Mucosa of descending colon (tissue), 3 donors: ENCODE results near the gene BOC. TPM values are rescaled to one million over a fixed set of nuclear protein-coding genes. Genes with fewer than 3 reads are reported as not detected.

ENCODE experiments used
- ATAC-seq: fragments of 200-7000 bp; cut with Tn5 transposase; one replicate; pipeline ENCODE4 v1.9.1; 2020; ENCODE audit warnings: mild to moderate bottlenecking, moderate library complexity
- DNase-seq, 3 donors: peaks; one replicate each; pipeline ENCODE4 v3.0.0-alpha.2; 2020
- H3K36me3 ChIP-seq: fragments of 200-600 bp; one replicate; pipeline ENCODE4 v1.8.0; 2021; ENCODE audit warnings: low read depth, mild to moderate bottlenecking
- H3K4me1 ChIP-seq: fragments of 200-600 bp; one replicate; pipeline ENCODE4 v1.8.0; 2021; ENCODE audit warnings: low read depth, mild to moderate bottlenecking
- H3K4me3 ChIP-seq: fragments of 200-600 bp; one replicate; pipeline ENCODE4 v1.8.0; 2021; ENCODE audit warnings: mild to moderate bottlenecking
- H3K9me3 ChIP-seq: fragments of 200-600 bp; one replicate; pipeline ENCODE4 v1.8.0; 2021; ENCODE audit warnings: mild to moderate bottlenecking
- CTCF ChIP-seq: fragments of 200-600 bp; IDR thresholded peaks from one replicate; pipeline ENCODE4 v1.8.0; 2022; ENCODE audit warnings: antibody characterized with exemption, mild to moderate bottlenecking
- intact Hi-C, 2 donors: fragments of 100-400 bp; cut with DNase I in 1 of 2; cut with micrococcal nuclease in 1 of 2; formaldehyde crosslinking; loops; one replicate each; pipeline versions ENCODE4 v1.11.0 to v1.11.1; 2022; cut with DNase I, micrococcal nuclease
- total RNA-seq, 3 donors: library from RNA; stranded (reverse); fragmentation: NEBNext Ultra II Directional in 2 of 3; extraction: Animal tissue kit (Norgen Biotek cat#: 25700) in 2 of 3; gene quantifications; one replicate each; pipeline versions ENCODE4 v1.2.1 to v1.2.4, GENCODE V29; 2021 to 2023
- donor health status: DM: no; HTN: no; CAD: no; lungs with moderate emphysema.
- donor health status: DM: no; HTN: no; CAD: no.
- donor health status: DM: no; HTN: yes; CAD: no.

BOC gene
- total RNA-seq, 3 donors from 2014 or later: 4.9 to 70.9 (median 12.1) TPM

- intact Hi-C loops: loop anchor here in 1 of 2 donors (10.0 kb wide), 1 partner anchor 60 kb away; the partner anchor contains the start of gene BOC
- H3K9me3 ChIP-seq: no peaks in the 10 kb centered on the region
- DNase-seq (no peak), ATAC-seq (no peak)
- H3K4me3 ChIP-seq: no peak overlapping the region
- no peaks in the 10 kb centered on the region for H3K4me1 ChIP-seq
- no peak for TF ChIP-seq CTCF
- no peaks in the 10 kb centered on the region for H3K36me3 ChIP-seq
Measured at GRCh38 chr3:113274425-113275257, 63.3 kb downstream of the BOC start.

GRCh38 chr3:113275258-113275556 is 63.9 kb downstream of the BOC start:
- Histone ChIP-seq H3K4me3 (no peak overlapping the region), H3K36me3 (no peaks in the 10 kb centered on the region), H3K9me3 (no peaks in the 10 kb centered on the region), H3K4me1 (no peaks in the 10 kb centered on the region)
- ATAC-seq: no peak
- TF ChIP-seq CTCF: no peak
- intact Hi-C loops: loop anchor here in 1 of 2 donors (10.0 kb wide), 1 partner anchor 60 kb away; the partner anchor contains the start of gene BOC
- no peak for DNase-seq

- DNase-seq (no peak), ATAC-seq (no peak)
- Histone ChIP-seq H3K36me3 (no peaks in the 10 kb centered on the region), H3K4me1 (no peaks in the 10 kb centered on the region), H3K9me3 (no peaks in the 10 kb centered on the region), H3K4me3 (no peak overlapping the region)
- TF ChIP-seq CTCF: no peak
- intact Hi-C loops: loop anchor here in 1 of 2 donors (10.0 kb wide), 1 partner anchor 61 kb away; the partner anchor contains the start of gene BOC
Measured at GRCh38 chr3:113275583-113275928, 64.2 kb downstream of the BOC start.

- Histone ChIP-seq H3K9me3 (no peaks in the 10 kb centered on the region), H3K4me1 (no peaks in the 10 kb centered on the region), H3K4me3 (no peak overlapping the region), H3K36me3 (no peaks in the 10 kb centered on the region)
- TF ChIP-seq CTCF: no peak
- DNase-seq (no peak), ATAC-seq (peak; percentile 24)
- intact Hi-C loops: loop anchor here in 1 of 2 donors (10.0 kb wide), 1 partner anchor 61 kb away; the partner anchor contains the start of gene BOC
Measured at GRCh38 chr3:113275929-113276750, 64.8 kb downstream of the BOC start.

- ATAC-seq: no peak
- H3K9me3 ChIP-seq: no peaks in the 10 kb centered on the region
- TF ChIP-seq CTCF: no peak
- no peaks in the 10 kb centered on the region for H3K4me1 ChIP-seq
- H3K36me3 ChIP-seq: no peaks in the 10 kb centered on the region
- intact Hi-C loops: loop anchor here in 1 of 2 donors (10.0 kb wide), 1 partner anchor 62 kb away; the partner anchor contains the start of gene BOC
- no peak overlapping the region for H3K4me3 ChIP-seq
- no peak for DNase-seq
Measured at GRCh38 chr3:113276751-113277080, 65.4 kb downstream of the BOC start.
